Measurements from ENCODE around the gene DNHD1. TPM values are rescaled to one million over a fixed set of nuclear protein-coding genes. Genes with fewer than 3 reads are reported as not detected.

DNHD1 gene
- total and polyA plus RNA-seq, 2 experiments from 2014 or later = 3.6 to 9.6 TPM

DNA sequence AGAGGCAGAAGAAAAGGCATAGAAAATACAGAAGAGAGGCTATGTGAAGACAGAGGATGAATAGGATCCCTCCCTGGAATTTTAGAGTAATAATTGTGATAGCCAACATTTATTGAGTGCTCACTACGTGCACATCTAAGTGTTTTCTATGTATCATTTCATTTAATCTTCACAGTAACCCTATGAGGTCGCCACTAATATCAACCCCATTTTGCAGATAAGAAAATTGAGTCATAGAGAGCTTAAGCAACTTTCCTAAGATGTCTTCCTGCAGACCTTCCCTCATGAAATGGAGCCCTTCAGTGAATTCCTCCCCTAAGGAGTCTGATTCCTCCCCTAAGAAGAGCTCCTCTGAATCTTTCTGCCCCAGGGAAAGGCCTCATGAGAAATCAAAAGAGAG lies 68.2 kb downstream of the DNHD1 start:
- no peak overlapping the region for H3K27ac Mint-ChIP-seq
- no peak for ATAC-seq
- no peaks in the 10 kb centered on the region for H4K20me1 ChIP-seq (replicated peaks; ENCODE audit: insufficient read depth)

More for the DNA sequence above, 68.2 kb downstream of the DNHD1 start:
- no peaks in the 10 kb centered on the region for H3K79me2 ChIP-seq (replicated peaks; ENCODE audit: insufficient read depth)
- H3K27ac ChIP-seq (ENCODE audit: low read depth) = no peak overlapping the region
- no peaks in the 10 kb centered on the region for H3F3A ChIP-seq (replicated peaks; ENCODE audit: low read depth)
- H3K9me2 ChIP-seq (ENCODE audit: insufficient read depth) = no peaks in the 10 kb centered on the region
- Mint-ChIP-seq H3K4me3 (no peak overlapping the region), H3K27me3 (ENCODE audit: insufficient read depth, low read depth, poor library complexity) (peaks cover 13% of the 10 kb centered on the region), H3K9me3 (no peaks in the 10 kb centered on the region), H3K36me3 (ENCODE audit: low read depth) (peaks cover 3% of the 10 kb centered on the region; the same call in 1 of the 3 replicates), H3K4me1 (peaks cover 33% of the 10 kb centered on the region)
- peaks cover 7% of the 10 kb centered on the region; the same call in 1 of the 2 replicates for H3K27me3 ChIP-seq (ENCODE audit: insufficient read depth)
- no peak overlapping the region for H3K4me3 ChIP-seq
- no peak for DNase-seq (ENCODE audit: low spot score)
- H2AFZ ChIP-seq = no peak overlapping the region
- H3K36me3 ChIP-seq (ENCODE audit: insufficient read depth) = no peaks in the 10 kb centered on the region
- peaks cover 6% of the 10 kb centered on the region; the same call in 1 of the 2 replicates for H3K4me1 ChIP-seq (ENCODE audit: insufficient read depth)
- TF ChIP-seq EZH2phosphoT487 (IDR thresholded peaks at IDR 0.05; ENCODE audit: unreplicated experiment) (no peak), EZH2 (IDR thresholded peaks at IDR 0.05; ENCODE audit: low read depth, unreplicated experiment) (no peak), ZNF114 (CRISPR knock-in tag; IDR thresholded peaks at IDR 0.05) (no peak), ZNF331 (CRISPR knock-in tag; IDR thresholded peaks at IDR 0.05; ENCODE audit: low read depth) (no peak), NANOG (IDR thresholded peaks at IDR 0.05; ENCODE audit: borderline replicate concordance) (no peak), POLR2AphosphoS5 (IDR thresholded peaks at IDR 0.05; ENCODE audit: low read depth) (no peak), JUNB (IDR thresholded peaks at IDR 0.05; ENCODE audit: unreplicated experiment) (no peak)
- TF ChIP-seq, protein P1, sequence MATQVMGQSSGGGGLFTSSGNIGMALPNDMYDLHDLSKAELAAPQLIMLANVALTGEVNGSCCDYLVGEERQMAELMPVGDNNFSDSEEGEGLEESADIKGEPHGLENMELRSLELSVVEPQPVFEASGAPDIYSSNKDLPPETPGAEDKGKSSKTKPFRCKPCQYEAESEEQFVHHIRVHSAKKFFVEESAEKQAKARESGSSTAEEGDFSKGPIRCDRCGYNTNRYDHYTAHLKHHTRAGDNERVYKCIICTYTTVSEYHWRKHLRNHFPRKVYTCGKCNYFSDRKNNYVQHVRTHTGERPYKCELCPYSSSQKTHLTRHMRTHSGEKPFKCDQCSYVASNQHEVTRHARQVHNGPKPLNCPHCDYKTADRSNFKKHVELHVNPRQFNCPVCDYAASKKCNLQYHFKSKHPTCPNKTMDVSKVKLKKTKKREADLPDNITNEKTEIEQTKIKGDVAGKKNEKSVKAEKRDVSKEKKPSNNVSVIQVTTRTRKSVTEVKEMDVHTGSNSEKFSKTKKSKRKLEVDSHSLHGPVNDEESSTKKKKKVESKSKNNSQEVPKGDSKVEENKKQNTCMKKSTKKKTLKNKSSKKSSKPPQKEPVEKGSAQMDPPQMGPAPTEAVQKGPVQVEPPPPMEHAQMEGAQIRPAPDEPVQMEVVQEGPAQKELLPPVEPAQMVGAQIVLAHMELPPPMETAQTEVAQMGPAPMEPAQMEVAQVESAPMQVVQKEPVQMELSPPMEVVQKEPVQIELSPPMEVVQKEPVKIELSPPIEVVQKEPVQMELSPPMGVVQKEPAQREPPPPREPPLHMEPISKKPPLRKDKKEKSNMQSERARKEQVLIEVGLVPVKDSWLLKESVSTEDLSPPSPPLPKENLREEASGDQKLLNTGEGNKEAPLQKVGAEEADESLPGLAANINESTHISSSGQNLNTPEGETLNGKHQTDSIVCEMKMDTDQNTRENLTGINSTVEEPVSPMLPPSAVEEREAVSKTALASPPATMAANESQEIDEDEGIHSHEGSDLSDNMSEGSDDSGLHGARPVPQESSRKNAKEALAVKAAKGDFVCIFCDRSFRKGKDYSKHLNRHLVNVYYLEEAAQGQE (IDR thresholded peaks at IDR 0.05; ENCODE audit: unreplicated experiment) = no peak
- TF ChIP-seq, protein P2, sequence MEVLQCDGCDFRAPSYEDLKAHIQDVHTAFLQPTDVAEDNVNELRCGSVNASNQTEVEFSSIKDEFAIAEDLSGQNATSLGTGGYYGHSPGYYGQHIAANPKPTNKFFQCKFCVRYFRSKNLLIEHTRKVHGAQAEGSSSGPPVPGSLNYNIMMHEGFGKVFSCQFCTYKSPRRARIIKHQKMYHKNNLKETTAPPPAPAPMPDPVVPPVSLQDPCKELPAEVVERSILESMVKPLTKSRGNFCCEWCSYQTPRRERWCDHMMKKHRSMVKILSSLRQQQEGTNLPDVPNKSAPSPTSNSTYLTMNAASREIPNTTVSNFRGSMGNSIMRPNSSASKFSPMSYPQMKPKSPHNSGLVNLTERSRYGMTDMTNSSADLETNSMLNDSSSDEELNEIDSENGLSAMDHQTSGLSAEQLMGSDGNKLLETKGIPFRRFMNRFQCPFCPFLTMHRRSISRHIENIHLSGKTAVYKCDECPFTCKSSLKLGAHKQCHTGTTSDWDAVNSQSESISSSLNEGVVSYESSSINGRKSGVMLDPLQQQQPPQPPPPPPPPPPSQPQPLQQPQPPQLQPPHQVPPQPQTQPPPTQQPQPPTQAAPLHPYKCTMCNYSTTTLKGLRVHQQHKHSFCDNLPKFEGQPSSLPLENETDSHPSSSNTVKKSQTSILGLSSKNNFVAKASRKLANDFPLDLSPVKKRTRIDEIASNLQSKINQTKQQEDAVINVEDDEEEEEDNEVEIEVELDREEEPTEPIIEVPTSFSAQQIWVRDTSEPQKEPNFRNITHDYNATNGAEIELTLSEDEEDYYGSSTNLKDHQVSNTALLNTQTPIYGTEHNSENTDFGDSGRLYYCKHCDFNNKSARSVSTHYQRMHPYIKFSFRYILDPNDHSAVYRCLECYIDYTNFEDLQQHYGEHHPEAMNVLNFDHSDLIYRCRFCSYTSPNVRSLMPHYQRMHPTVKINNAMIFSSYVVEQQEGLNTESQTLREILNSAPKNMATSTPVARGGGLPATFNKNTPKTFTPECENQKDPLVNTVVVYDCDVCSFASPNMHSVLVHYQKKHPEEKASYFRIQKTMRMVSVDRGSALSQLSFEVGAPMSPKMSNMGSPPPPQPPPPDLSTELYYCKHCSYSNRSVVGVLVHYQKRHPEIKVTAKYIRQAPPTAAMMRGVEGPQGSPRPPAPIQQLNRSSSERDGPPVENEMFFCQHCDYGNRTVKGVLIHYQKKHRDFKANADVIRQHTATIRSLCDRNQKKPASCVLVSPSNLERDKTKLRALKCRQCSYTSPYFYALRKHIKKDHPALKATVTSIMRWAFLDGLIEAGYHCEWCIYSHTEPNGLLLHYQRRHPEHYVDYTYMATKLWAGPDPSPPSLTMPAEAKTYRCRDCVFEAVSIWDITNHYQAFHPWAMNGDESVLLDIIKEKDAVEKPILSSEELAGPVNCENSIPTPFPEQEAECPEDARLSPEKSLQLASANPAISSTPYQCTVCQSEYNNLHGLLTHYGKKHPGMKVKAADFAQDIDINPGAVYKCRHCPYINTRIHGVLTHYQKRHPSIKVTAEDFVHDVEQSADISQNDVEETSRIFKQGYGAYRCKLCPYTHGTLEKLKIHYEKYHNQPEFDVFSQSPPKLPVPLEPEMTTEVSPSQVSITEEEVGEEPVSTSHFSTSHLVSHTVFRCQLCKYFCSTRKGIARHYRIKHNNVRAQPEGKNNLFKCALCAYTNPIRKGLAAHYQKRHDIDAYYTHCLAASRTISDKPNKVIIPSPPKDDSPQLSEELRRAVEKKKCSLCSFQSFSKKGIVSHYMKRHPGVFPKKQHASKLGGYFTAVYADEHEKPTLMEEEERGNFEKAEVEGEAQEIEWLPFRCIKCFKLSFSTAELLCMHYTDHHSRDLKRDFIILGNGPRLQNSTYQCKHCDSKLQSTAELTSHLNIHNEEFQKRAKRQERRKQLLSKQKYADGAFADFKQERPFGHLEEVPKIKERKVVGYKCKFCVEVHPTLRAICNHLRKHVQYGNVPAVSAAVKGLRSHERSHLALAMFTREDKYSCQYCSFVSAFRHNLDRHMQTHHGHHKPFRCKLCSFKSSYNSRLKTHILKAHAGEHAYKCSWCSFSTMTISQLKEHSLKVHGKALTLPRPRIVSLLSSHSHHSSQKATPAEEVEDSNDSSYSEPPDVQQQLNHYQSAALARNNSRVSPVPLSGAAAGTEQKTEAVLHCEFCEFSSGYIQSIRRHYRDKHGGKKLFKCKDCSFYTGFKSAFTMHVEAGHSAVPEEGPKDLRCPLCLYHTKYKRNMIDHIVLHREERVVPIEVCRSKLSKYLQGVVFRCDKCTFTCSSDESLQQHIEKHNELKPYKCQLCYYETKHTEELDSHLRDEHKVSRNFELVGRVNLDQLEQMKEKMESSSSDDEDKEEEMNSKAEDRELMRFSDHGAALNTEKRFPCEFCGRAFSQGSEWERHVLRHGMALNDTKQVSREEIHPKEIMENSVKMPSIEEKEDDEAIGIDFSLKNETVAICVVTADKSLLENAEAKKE (CRISPR knock-in tag; IDR thresholded peaks at IDR 0.05) = no peak
- TF ChIP-seq, protein P3, sequence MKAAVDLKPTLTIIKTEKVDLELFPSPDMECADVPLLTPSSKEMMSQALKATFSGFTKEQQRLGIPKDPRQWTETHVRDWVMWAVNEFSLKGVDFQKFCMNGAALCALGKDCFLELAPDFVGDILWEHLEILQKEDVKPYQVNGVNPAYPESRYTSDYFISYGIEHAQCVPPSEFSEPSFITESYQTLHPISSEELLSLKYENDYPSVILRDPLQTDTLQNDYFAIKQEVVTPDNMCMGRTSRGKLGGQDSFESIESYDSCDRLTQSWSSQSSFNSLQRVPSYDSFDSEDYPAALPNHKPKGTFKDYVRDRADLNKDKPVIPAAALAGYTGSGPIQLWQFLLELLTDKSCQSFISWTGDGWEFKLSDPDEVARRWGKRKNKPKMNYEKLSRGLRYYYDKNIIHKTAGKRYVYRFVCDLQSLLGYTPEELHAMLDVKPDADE (IDR thresholded peaks at IDR 0.05) = no peak
- no peak overlapping the region for H3K4me2 ChIP-seq
